NCI-H146 (cell line): ENCODE results near the gene PWP1.
"Not testable (repeated sequence)": the region's sequence is repeated elsewhere in the genome, so short reads cannot be mapped to it uniquely, and the experiment has no call there.

Source experiments
- DNase-seq: peaks from one replicate; lab custom pipeline; 2025; lab: John Stamatoyannopoulos, UW

PWP1 gene

DNA sequence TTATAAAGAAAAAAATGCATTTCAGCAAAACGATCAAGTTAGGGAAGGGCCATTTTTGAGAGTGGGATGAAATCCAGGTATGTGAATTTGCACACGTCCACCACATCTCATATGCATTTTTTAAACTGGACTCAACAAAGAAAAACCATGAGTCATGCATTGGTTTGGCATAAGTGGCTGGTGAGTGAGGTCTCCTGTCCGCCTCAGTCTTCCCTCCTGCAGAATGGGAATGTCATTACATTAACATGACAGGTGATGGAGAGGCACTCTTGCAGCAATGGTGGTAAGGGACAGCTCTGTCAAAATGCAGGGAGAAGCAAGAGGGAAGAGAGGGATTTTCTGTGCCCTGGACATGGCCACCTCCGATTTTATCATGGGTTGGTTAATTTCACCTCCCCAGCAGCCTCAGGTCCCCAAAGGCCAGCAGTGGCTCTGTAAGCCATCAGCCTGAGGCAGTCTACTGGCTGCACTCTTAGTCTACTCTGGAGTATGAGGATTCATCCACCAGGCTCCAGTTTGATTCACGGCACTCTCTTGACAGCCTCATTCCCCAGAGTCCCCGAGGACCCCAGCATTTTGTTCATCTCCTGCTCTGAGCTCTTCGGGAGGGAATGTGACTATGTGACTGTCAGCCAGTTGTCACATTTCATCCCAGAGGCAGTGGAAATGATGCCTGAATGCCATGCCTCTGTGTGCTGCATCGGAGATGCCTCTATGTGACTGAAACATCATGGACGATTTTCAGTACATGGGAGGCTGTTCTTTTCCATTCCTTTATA lies 17.1 kb upstream of the PWP1 start:
- no peak for DNase-seq

DNA sequence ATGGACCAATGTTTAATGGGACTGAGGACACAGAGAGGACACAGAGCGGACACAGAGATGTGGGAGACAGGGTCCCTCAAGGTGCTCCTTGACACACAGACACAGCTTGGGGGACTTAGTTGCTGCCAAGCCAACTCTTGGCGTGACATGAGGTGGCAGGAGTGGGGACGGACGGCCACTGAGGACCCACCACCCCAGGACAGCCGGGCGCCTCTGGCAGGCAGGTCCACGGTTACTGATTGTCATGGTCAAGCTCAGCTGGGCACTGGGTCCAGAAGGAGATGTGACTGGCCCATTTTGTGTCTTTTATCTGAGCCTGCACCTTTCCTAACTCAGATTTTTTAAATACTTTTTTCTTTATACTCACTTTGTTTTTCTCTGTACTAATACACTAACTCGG lies 15.7 kb upstream of the PWP1 start:
- DNase-seq: no peak

DNA sequence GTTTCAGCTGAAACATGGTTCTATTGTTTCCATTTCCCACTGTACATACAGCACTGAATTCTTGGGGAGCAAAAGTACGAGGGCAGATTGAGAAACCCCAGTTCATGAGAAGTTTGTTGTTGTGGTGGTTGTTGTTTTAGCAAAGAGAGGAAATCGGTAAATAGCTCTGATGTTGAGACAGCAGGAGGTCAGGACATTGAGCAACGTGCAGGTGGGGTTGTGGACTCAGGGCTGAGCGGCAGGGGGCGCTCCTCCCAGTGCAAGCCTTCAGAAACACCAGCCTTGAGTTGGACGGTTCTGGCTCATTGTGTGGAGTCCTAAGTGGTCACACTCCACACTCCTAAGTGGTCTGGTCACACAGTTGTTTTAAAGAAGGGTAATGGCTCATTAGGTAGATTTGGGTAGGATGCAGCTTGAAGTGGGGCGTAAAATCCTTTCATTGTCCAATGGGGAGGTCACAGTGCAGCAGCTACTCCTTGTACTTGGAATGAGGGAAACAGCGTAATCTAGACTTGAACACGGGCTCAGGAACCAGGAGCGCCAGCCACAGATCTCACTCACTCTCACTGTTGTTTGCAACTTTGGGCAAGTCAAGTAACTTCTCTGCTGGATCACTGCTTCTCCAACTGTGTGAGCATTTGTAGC lies 14.5 kb upstream of the PWP1 start:
- peak; percentile 18 for DNase-seq

GRCh38 chr12:107677671-107678070 lies 7.9 kb upstream of the PWP1 start:
- DNase-seq: no peak

DNA sequence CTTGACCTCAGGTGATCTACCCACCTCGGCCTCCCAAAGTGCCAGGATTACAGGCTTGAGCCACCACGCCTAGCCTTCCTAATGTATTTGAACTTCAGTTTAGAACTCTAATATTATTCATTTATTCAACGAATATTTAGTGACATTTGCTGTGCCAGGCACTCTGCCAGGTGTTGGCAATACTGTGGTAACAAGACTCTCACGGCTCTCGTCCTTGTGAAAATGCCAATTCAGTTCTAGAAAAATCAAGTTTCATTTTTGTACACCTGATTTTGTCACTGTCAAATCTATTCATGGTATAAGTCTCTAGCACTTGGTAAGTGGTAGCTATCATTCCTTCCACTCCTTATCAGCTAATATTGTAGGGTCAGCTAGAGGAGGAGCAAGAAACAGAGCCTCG lies 6.3 kb upstream of the PWP1 start:
- no peak for DNase-seq

DNA sequence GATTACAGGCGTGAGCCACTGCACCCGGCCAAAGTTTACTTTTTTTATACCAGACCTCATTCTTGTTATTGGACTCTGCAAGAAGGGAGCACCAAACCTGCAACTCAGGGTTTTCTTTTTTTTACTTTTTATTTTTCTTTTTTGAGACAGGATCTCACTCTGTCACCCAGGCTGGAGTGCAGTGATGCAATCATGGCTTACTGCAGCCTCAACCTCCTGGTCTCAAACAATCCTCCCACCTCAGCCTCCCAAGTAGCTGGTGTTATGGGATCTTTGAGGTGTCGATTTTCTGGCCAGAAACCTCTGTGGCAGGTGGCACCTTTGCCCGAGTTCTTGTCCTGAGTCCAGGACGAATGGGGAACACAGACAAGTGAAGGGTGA lies 4.2 kb upstream of the PWP1 start:
- no peak for DNase-seq

GRCh38 chr12:107681836-107682820 lies 3.5 kb upstream of the PWP1 start:
- no peak for DNase-seq

DNA sequence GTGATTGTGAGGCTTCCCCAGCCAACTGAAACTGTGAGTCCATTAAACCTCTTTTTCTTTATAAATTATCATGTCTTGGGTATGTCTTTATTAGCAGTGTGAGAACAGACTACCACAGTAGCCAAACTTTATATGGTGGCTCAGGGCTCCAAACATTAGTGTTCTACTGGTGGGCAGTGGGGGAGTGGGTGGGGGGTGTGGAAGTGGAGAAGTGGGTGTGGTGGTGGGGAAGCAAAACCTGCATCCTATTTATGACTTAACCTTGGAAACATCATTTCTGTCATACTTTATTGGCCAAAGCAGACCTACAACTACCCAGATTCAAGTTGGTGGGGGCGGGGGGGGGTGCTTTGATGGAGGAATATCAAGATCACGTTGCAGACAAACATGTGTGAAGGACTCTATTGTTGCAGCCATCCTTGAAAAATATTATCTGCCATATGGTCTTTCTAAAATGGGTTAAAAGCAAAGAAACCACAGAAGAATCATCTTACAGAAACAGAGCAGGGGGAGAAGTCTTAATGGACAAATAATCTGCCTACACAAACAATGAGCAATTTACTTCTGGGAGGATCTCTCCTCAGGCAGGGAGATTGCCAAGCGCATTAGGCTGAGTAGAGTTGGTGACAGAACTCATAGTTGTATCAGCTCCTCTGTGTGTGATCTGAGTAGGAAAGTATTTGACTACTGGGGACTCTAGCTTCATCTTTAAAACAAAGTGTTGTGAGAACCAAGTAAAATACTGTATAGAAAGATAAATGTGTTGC lies 1.4 kb upstream of the PWP1 start:
- DNase-seq: no peak

DNA sequence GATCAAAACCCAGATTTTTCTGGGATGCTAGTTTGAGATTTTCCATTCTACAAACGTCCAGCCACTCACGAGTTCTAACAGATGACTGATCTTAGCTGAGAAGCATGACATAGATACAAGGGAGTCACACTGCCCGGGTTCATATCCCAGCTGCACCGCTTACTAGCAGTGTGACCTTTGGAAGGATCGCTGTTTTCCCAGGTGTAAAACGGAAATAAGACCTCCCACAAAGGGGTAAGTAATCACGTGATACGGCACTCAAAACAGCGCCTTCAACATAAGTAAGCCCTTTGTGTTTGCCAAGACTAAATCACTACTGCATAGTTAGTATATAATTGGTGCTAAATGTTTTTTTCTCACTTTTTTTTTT lies 624 bp upstream of the PWP1 start:
- peak; percentile 76 for DNase-seq

DNA sequence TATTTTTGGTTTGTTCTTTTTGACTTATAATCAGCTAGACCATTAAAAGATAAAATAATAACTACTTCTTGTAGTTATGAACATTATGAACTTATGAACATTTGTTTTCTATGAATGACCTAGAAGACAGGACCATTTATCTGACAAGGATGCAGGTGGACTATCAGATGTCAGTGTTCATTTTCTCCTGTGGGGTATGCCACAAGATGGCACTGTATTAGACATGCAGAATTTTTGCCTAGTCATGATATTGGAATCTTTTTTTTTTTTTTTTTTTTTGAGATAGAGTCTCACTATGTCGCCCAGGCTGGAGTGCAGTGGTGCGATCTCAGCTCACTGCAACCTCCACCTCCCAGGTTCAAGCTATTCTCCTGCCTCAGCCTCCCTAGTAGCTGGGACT lies 10.2 kb downstream of the PWP1 start:
- DNase-seq: not testable (repeated sequence)

- DNase-seq: no peak
Measured at GRCh38 chr12:107702106-107702505, 16.5 kb downstream of the PWP1 start.

- no peak for DNase-seq
Measured at GRCh38 chr12:107704041-107704440, 18.4 kb downstream of the PWP1 start.

- not testable (repeated sequence) for DNase-seq
Measured at GRCh38 chr12:107705522-107705921, 19.9 kb downstream of the PWP1 start.

GRCh38 chr12:107715780-107716179 lies 30.2 kb downstream of the PWP1 start:
- DNase-seq: no peak

- DNase-seq: no peak
Measured at GRCh38 chr12:107718606-107719005, 33.0 kb downstream of the PWP1 start.

DNA sequence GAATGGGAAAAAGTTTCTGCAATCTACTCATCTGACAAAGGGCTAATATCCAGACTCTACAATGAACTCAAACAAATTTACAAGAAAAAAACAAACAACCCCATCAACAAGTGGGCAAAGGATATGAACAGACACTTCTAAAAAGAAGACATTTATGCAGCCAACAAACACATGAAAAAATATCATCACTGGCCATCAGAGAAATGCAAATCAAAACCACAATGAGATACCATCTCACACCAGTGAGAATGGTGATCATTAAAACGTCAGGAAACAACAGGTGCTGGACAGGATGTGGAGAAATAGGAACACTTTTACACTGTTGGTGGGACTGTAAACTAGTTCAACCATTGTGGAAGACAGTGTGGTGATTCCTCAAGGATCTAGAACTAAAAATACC lies 41.7 kb downstream of the PWP1 start:
- DNase-seq: not testable (repeated sequence)

DNA sequence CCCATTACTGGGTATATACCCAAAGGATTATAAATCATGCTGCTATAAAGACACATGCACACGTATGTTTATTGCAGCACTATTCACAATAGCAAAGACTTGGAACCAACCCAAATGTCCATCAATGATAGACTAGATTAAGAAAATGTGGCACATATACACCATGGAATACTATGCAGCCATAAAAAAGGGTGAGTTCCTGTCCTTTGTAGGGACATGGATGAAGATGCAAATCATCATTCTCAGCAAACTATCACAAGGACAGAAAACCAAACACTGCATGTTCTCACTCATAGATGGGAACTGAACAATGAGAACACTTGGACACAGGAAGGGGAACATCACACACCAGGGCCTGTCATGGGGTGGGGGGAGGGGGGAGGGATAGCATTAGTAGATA lies 42.1 kb downstream of the PWP1 start:
- DNase-seq: not testable (repeated sequence)

GRCh38 chr12:107730618-107731341 lies 45.2 kb downstream of the PWP1 start:
- DNase-seq: no peak

DNA sequence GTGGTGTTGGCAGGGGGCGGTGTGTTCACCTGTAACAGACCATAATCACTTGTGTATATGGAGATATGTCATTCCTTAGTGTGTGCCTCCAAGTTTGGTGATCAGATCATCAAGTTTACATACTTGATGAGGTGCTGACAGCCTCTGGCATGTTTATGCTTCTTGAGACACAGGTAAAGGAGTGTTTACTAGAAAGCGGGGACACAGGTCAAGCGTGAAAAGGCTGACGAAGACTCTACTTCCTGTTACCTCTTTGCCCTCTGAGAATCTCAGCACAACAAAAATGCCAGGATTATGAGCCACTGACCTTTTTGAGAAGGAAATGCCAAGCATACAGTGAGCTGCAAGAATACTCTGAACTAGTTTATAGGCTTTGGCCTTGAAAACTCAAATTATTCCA lies 45.8 kb downstream of the PWP1 start:
- DNase-seq: no peak

GRCh38 chr12:107732365-107732764 lies 46.8 kb downstream of the PWP1 start:
- no peak for DNase-seq

- DNase-seq: no peak
Measured at GRCh38 chr12:107734139-107734538, 48.5 kb downstream of the PWP1 start.
